ENCODE measurements around the gene CHMP6. TPM values are rescaled to one million over a fixed set of nuclear protein-coding genes. Genes with fewer than 3 reads are reported as not detected.

Gene CHMP6
- total RNA-seq, 1 donor from 2014 or later = 15.9 TPM

DNA sequence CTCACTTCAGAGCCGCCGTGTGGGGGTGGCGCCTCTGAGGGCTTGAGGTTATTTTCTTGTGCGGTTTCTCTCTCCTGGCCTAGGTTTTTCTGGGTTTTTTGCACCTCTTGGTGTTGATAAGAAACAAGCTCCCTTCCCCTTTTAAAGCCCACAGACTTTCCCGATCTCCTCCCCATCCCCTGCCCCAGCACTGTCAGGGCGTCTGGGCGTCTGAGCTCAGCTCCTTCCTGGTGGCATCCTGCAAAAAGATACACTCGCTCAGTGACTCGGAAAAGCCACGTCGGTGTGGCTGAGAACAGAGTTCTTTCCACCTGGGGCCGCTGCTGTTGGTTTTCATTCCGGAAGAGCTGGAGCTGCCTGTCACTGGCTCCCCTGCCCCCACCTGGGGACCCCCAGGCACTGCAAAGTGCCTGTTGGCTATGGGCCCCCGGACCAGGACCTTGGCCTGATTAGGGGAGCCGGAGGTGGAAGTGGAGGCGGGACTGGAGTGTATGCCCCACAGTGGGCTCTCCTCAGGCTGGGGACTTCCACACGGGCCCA is 57.8 kb downstream of the CHMP6 start:
- intact Hi-C loops (cut with micrococcal nuclease) = no loop called here
- H3K27ac ChIP-seq (replicated peaks) = peak overlapping the region; percentile 55
- peaks cover 93% of the 10 kb centered on the region for H3K4me1 ChIP-seq

More for the DNA sequence above, 57.8 kb downstream of the CHMP6 start:
- no peak for DNase-seq
- Histone ChIP-seq H3K9me3 (replicated peaks) (no peaks in the 10 kb centered on the region), H3K36me3 (no peaks in the 10 kb centered on the region), H3K27me3 (ENCODE audit: low read depth) (no peaks in the 10 kb centered on the region), H3K4me3 (peak overlapping the region; percentile 32)
- TF ChIP-seq CTCF (IDR thresholded peaks at IDR 0.05; ENCODE audit: borderline replicate concordance) = no peak

Other genes starting within 250 kb of the CHMP6 start
- 27.9 TPM for gene BAIAP2, start 43.3 kb downstream of the CHMP6 start, total RNA-seq
- gene PVALEF, start 173.7 kb downstream of the CHMP6 start, total RNA-seq = not detected
- 2.3 TPM for gene AATK, start 174.4 kb downstream of the CHMP6 start, total RNA-seq
- 7.6 TPM for gene CEP131, start 231.1 kb downstream of the CHMP6 start, total RNA-seq
- gene TEPSIN, start 247.2 kb downstream of the CHMP6 start, total RNA-seq = 15.9 TPM
- gene NDUFAF8, start 247.5 kb downstream of the CHMP6 start, total RNA-seq = 61.5 TPM